MCF 10A (cell line): Measurements from ENCODE around the gene IGFALS. TPM values are rescaled to one million over a fixed set of nuclear protein-coding genes. Genes with fewer than 3 reads are reported as not detected.

Source experiments
- BruUV-seq: library from RNA; stranded (reverse); fragments of 400-500 nt; replicated peaks from 2 replicates; lab custom pipeline; 2021; lab: Mats Ljungman, UMichigan
- CTCF ChIA-PET: fragments of 300-600 bp; sonication (Branson Sonifier 250); formaldehyde crosslinking; extraction: SDS; loops from one replicate; lab custom pipeline; 2021; ENCODE audit warnings: antibody characterized with exemption, inconsistent platforms; lab: Yijun Ruan, JAX
- POLR2A ChIA-PET: fragments of 300-600, 350-650 bp; sonication (Branson Sonifier 250); formaldehyde crosslinking; extraction: SDS; loops from one replicate; lab custom pipeline; 2020; ENCODE audit warnings: antibody characterized with exemption, inconsistent platforms; lab: Yijun Ruan, JAX
- DNase-seq: peaks from one replicate; pipeline ENCODE4 v3.0.0-alpha.2; 2018; ENCODE audit not compliant: unreplicated experiment
- H3K27ac Mint-ChIP-seq: one replicate; pipeline ENCODE4 v1.8.0; 2022; ENCODE audit warnings: mild to moderate bottlenecking, low read depth, mixed read lengths; ENCODE audit not compliant: unreplicated experiment
- H3K27me3 Mint-ChIP-seq: one replicate; pipeline ENCODE4 v1.8.0; 2022; ENCODE audit warnings: mixed read lengths; ENCODE audit not compliant: insufficient read depth, unreplicated experiment
- H3K36me3 Mint-ChIP-seq: one replicate; pipeline ENCODE4 v1.8.0; 2022; ENCODE audit warnings: mild to moderate bottlenecking, moderate library complexity, mixed read lengths; ENCODE audit not compliant: insufficient read depth, unreplicated experiment
- H3K4me1 Mint-ChIP-seq: one replicate; pipeline ENCODE4 v1.8.0; 2022; ENCODE audit warnings: mixed read lengths; ENCODE audit not compliant: insufficient read depth, unreplicated experiment
- H3K4me3 Mint-ChIP-seq: one replicate; pipeline ENCODE4 v1.8.0; 2022; ENCODE audit warnings: mild to moderate bottlenecking, moderate library complexity, mixed read lengths; ENCODE audit not compliant: unreplicated experiment
- H3K9me3 Mint-ChIP-seq: one replicate; pipeline ENCODE4 v1.8.0; 2022; ENCODE audit warnings: mixed read lengths; ENCODE audit not compliant: unreplicated experiment
- CTCF ChIP-seq: fragments of 200-600 bp; IDR thresholded peaks from one replicate; pipeline ENCODE4 v1.8.0; 2022; ENCODE audit warnings: antibody characterized with exemption, mild to moderate bottlenecking; ENCODE audit not compliant: unreplicated experiment
- intact Hi-C: fragments of 100-400 bp; cut with micrococcal nuclease; formaldehyde crosslinking; loops from 2 replicates; pipeline ENCODE4 v1.14.1; 2022
- total RNA-seq: library from RNA; stranded (reverse); gene quantifications from 2 replicates; pipeline ENCODE4 v1.2.3, GENCODE V29; 2022

The IGFALS gene
- total RNA-seq, 1 experiment from 2014 or later: not detected

GRCh38 chr16:1762196-1762878, 31.2 kb downstream of the IGFALS start:
- H3K36me3 Mint-ChIP-seq: peaks cover 46% of the 10 kb centered on the region
- no TSS peak for BruUV-seq
- TF ChIP-seq CTCF: no peak
- H3K27me3 Mint-ChIP-seq: no peaks in the 10 kb centered on the region
- no peak for DNase-seq
- no peaks in the 10 kb centered on the region for H3K9me3 Mint-ChIP-seq
- ChIA-PET POLR2A (no interaction called here), CTCF (interaction anchor here (1.0 kb wide), 1 partner anchor 12 kb away, joined by 3 read pairs; no protein-coding TSS in a partner anchor)
- no peak overlapping the region for H3K4me3 Mint-ChIP-seq
- intact Hi-C loops: no loop called here
- H3K27ac Mint-ChIP-seq: no peak overlapping the region
- H3K4me1 Mint-ChIP-seq: no peaks in the 10 kb centered on the region

- Mint-ChIP-seq H3K9me3 (no peaks in the 10 kb centered on the region), H3K4me3 (no peak overlapping the region), H3K27me3 (no peaks in the 10 kb centered on the region), H3K36me3 (peaks cover 40% of the 10 kb centered on the region), H3K4me1 (no peaks in the 10 kb centered on the region), H3K27ac (no peak overlapping the region)
- intact Hi-C loops: no loop called here
- TF ChIP-seq CTCF: no peak
- POLR2A ChIA-PET: no interaction called here
- no TSS peak for BruUV-seq
- no peak for DNase-seq
- CTCF ChIA-PET: no interaction called here
Observed at GRCh38 chr16:1761751-1762150, 31.8 kb downstream of the IGFALS start.

DNA sequence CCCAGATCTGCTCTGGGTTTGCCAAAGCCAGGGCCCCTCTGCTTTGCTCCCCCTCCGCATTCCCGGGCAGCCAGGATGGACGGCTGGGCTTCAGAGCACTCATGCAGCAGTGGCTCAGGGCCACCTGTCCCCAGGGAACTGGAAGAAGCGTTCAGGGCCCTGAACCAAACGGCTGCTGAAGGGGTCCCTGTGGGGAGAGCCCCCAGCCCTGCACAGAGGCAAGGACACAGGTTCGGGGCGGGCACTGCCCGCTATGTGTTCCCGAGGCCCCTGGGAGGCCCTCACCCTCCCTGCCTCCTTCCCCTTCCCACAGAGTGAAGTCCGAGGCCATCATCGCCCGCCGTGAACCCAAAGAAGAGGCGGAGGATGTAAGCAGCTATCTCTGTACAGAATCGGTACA, 32.6 kb downstream of the IGFALS start:
- Mint-ChIP-seq H3K27ac (no peak overlapping the region), H3K27me3 (no peaks in the 10 kb centered on the region), H3K36me3 (peaks cover 35% of the 10 kb centered on the region), H3K4me1 (no peaks in the 10 kb centered on the region), H3K4me3 (no peak overlapping the region), H3K9me3 (no peaks in the 10 kb centered on the region)
- intact Hi-C loops: no loop called here
- no TSS peak for BruUV-seq
- POLR2A ChIA-PET: no interaction called here
- no peak for DNase-seq
- TF ChIP-seq CTCF: no peak
- CTCF ChIA-PET: no interaction called here

GRCh38 chr16:1759511-1759910, 34.0 kb downstream of the IGFALS start:
- no peak overlapping the region for H3K4me3 Mint-ChIP-seq
- no peak for TF ChIP-seq CTCF
- H3K4me1 Mint-ChIP-seq: peaks cover 11% of the 10 kb centered on the region
- H3K9me3 Mint-ChIP-seq: no peaks in the 10 kb centered on the region
- no peaks in the 10 kb centered on the region for H3K27me3 Mint-ChIP-seq
- peaks cover 42% of the 10 kb centered on the region for H3K36me3 Mint-ChIP-seq
- no TSS peak for BruUV-seq
- CTCF ChIA-PET: no interaction called here
- DNase-seq: no peak
- POLR2A ChIA-PET: no interaction called here
- no peak overlapping the region for H3K27ac Mint-ChIP-seq
- intact Hi-C loops: no loop called here
